K562 (cell line): ENCODE data around the gene CROCC2. TPM values are rescaled to one million over a fixed set of nuclear protein-coding genes. Genes with fewer than 3 reads are reported as not detected.

Experiments
- ATAC-seq: fragments of 200-7000 bp; cut with Tn5 transposase; 3 replicates; pipeline ENCODE4 v1.9.1; 2020; ENCODE audit warnings: moderate library complexity
- BruUV-seq: library from RNA; stranded (reverse); fragments of 400-500 nt; replicated peaks from 2 replicates; lab custom pipeline; 2021; lab: Mats Ljungman, UMichigan
- CTCF ChIA-PET: fragments of 300-600 bp; formaldehyde crosslinking; extraction: SDS; loops from one replicate; lab custom pipeline; 2021; ENCODE audit warnings: low intra/inter-chr PET ratio; lab: Yijun Ruan, JAX
- POLR2A ChIA-PET: fragments of 300-600, 350-650 bp; sonication (Branson Sonifier 250); formaldehyde crosslinking; extraction: SDS; loops from one replicate; lab custom pipeline; 2021; ENCODE audit warnings: antibody characterized with exemption, inconsistent platforms; lab: Yijun Ruan, JAX
- DNase-seq, 4 experiments: peaks; one replicate each; pipeline versions ENCODE4 v3.0.0 to v3.0.0-alpha.2; 2011 to 2018; ENCODE audit warnings: low spot score in 3 of 4, mixed read lengths in 3 of 4; ENCODE audit errors: extremely low read depth in 1 of 4
- FAIRE-seq: peaks from 2 replicates; lab custom pipeline; 2011; peaks lifted over from hg19 to GRCh38; lab: Jason Lieb, UNC
- H2AFZ ChIP-seq: 2 replicates; pipeline ENCODE4 v1.6.0; 2011; ENCODE audit warnings: low read depth, low read length, control low read depth, inconsistent platforms
- H3K27ac ChIP-seq: fragments of 200-600 bp; 3 replicates; pipeline ENCODE4 v1.8.0; 2011; ENCODE audit warnings: low read depth, mild to moderate bottlenecking, control low read depth, inconsistent platforms, low read length, moderate library complexity, mixed read lengths; ENCODE audit errors: extremely low read depth
- H3K27me3 ChIP-seq, 2 experiments: fragments of 300-600 bp in 1 of 2; 2 replicates in 1 of 2; 3 replicates in 1 of 2; pipeline versions ENCODE4 v1.6.0 to v1.8.0; 2011; ENCODE audit warnings: inconsistent platforms in 2 of 2, low read length in 2 of 2, mild to moderate bottlenecking in 1 of 2, mixed read lengths in 1 of 2, moderate library complexity in 1 of 2; ENCODE audit not compliant: control insufficient read depth in 2 of 2, insufficient read depth in 2 of 2
- H3K36me3 ChIP-seq: fragments of 300-600 bp; 3 replicates; pipeline ENCODE4 v1.8.0; 2011; ENCODE audit warnings: mild to moderate bottlenecking, low read length, inconsistent platforms; ENCODE audit not compliant: control insufficient read depth, insufficient read depth
- H3K4me1 ChIP-seq, 2 experiments: fragments of 200-600 bp in 1 of 2; replicated peaks in 1 of 2; 2 replicates in 1 of 2; 3 replicates in 1 of 2; pipeline versions ENCODE4 v1.5.1 to v1.8.0; 2011; ENCODE audit warnings: inconsistent platforms in 2 of 2, low read length in 2 of 2, mild to moderate bottlenecking in 1 of 2, mixed read lengths in 1 of 2, moderate library complexity in 1 of 2; ENCODE audit not compliant: control insufficient read depth in 2 of 2, insufficient read depth in 2 of 2
- H3K4me2 ChIP-seq: 2 replicates; pipeline ENCODE4 v1.6.1; 2011; ENCODE audit warnings: low read length, control low read depth, inconsistent platforms, mixed read lengths; ENCODE audit not compliant: insufficient read depth
- H3K4me3 ChIP-seq: fragments of 200-600 bp; sonication (generic), shearing (Covaris generic); 2 replicates; pipeline ENCODE4 v1.5.1; 2016; ENCODE audit warnings: control low read depth, inconsistent platforms
- H3K79me2 ChIP-seq: fragments of 200-600 bp; 3 replicates; pipeline ENCODE4 v1.8.0; 2011; ENCODE audit warnings: low read length, inconsistent platforms; ENCODE audit not compliant: control insufficient read depth, insufficient read depth
- H3K9ac ChIP-seq, 2 experiments: 2 replicates each; pipeline versions ENCODE4 v1.6.0 to v1.6.1; 2011; ENCODE audit warnings: low read depth in 2 of 2, low read length in 2 of 2, control low read depth in 1 of 2, inconsistent platforms in 1 of 2, mild to moderate bottlenecking in 1 of 2, mixed read lengths in 1 of 2; ENCODE audit not compliant: insufficient read depth in 1 of 2
- H3K9me1 ChIP-seq: one replicate; pipeline ENCODE4 v1.6.0; 2011; ENCODE audit warnings: inconsistent platforms, mild to moderate bottlenecking, low read length, moderate library complexity; ENCODE audit not compliant: control insufficient read depth, insufficient read depth
- H3K9me3 ChIP-seq: replicated peaks from 2 replicates; pipeline ENCODE4 v1.5.1; 2011; ENCODE audit warnings: low read depth, low read length, inconsistent platforms; ENCODE audit not compliant: control insufficient read depth, insufficient read depth
- H4K20me1 ChIP-seq: replicated peaks from 2 replicates; pipeline ENCODE4 v1.6.1; 2011; ENCODE audit warnings: low read length, inconsistent platforms, mixed read lengths; ENCODE audit not compliant: control insufficient read depth, insufficient read depth
- RHOXF2B ChIP-seq: fragments of 250-450 bp; sonication (Bioruptor Pico); conservative IDR thresholded peaks from 2 replicates; pipeline ENCODE4 v1.5.1; 2021
- USF2 ChIP-seq: sonication (generic); formaldehyde crosslinking; IDR thresholded peaks from 2 replicates; pipeline ENCODE4 v1.5.0; 2020; ENCODE audit warnings: missing genetic modification reagents
- ZBTB33 ChIP-seq: sonication (generic); formaldehyde crosslinking; IDR thresholded peaks from 2 replicates; pipeline ENCODE4 v1.8.1; 2023; ENCODE audit warnings: mild to moderate bottlenecking, missing genetic modification reagents
- ZNF217 ChIP-seq: sonication (generic); formaldehyde crosslinking; IDR thresholded peaks from 2 replicates; pipeline ENCODE4 v1.8.0; 2022; ENCODE audit warnings: mild to moderate bottlenecking, missing genetic modification reagents
- ZNF280B ChIP-seq: fragments of 250-450 bp; sonication (Bioruptor Pico); IDR thresholded peaks from 2 replicates; pipeline ENCODE4 v1.5.1; 2021; ENCODE audit warnings: mild to moderate bottlenecking
- ZNF444 ChIP-seq: fragments of 250-450 bp; sonication (Bioruptor Pico); IDR thresholded peaks from 2 replicates; pipeline ENCODE4 v1.4.0; 2020; ENCODE audit warnings: mild to moderate bottlenecking, moderate library complexity
- WGBS: fragments of 100-300 bp; shearing (Covaris generic); methylation state at CpG from one replicate; pipeline ENCODE4 v1.1.6; 2016; ENCODE audit warnings: low coverage, mixed read lengths; ENCODE audit not compliant: insufficient coverage; ENCODE audit errors: missing lambda C conversion rate; 5-methylcytosine and 5-hydroxymethylcytosine counted together
- in situ Hi-C: fragments of 300-500 bp; cut with MboI; formaldehyde crosslinking; loops from 4 replicates; pipeline ENCODE4 v1.15.0; 2018; ENCODE audit warnings: inconsistent platforms, mixed read lengths
- intact Hi-C: fragments of 100-400 bp; cut with micrococcal nuclease; formaldehyde crosslinking; loops from 2 replicates; pipeline ENCODE4 v1.14.2; 2022
- polyA plus RNA-seq, 8 experiments: library from polyadenylated mRNA; depleted of rRNA in 4 of 8; stranded (reverse) in 5 of 8; unstranded in 3 of 8; fragments of >200 nt; fragmentation: Nextera tagmentation in 2 of 8; fragmentation: Illumina TruSeq in 1 of 8; extraction: Ambion mirVana in 2 of 8; extraction: Trizol in 1 of 8; gene quantifications; 2 replicates each; pipeline versions ENCODE4 v1.2.1 to v1.2.3, GENCODE V29; 2011 to 2014; ENCODE audit warnings: inconsistent platforms in 1 of 8, missing spikeins in 1 of 8
- total RNA-seq, 7 experiments: library from RNA; depleted of rRNA in 6 of 7; stranded (reverse); fragments of >200 nt in 6 of 7; fragmentation: Illumina TruSeq in 2 of 7; extraction: Trizol in 2 of 7; gene quantifications; 2 replicates each; pipeline versions ENCODE4 v1.2.1 to v1.2.3, GENCODE V29; 2011 to 2021; ENCODE audit warnings: low replicate concordance in 1 of 7

Gene CROCC2
- total and polyA plus RNA-seq, 9 of the 15 experiments (the other 6 are each of a cell fraction or from before 2014, with no cell fraction given), result not detected

- no peak for TF ChIP-seq ZBTB33 (CRISPR knock-in tag)
Observed at GRCh38 chr2:240892356-240892755, 13.8 kb upstream of the CROCC2 start (continued).

GRCh38 chr2:240892925-240893324 is 13.2 kb upstream of the CROCC2 start:
- no peaks in the 10 kb centered on the region for H3K79me2 ChIP-seq
- no TSS peak for BruUV-seq
- intact Hi-C loops (no loop called here), in situ Hi-C loops (no loop called here)
- H3K4me2 ChIP-seq, result no peak overlapping the region
- no peak overlapping the region for H3K4me3 ChIP-seq
- H2AFZ ChIP-seq, result no peak overlapping the region
- H3K9me3 ChIP-seq, result no peaks in the 10 kb centered on the region
- peaks cover 0 to 13% of the 10 kb centered on the region in 2 experiments; a peak in 3 of 5 replicates for H3K27me3 ChIP-seq
- CTCF ChIA-PET, result no interaction called here
- 0 out of 2 replicates have a peak, but pooled peaks cover 2% of the 10 kb centered on the region for H4K20me1 ChIP-seq
- no peaks in the 10 kb centered on the region for H3K36me3 ChIP-seq
- H3K9me1 ChIP-seq, result no peaks in the 10 kb centered on the region
- H3K4me1 ChIP-seq, result peaks cover 0 to 11% of the 10 kb centered on the region in 2 experiments; a peak in 2 of 5 replicates
- no peak for TF ChIP-seq RHOXF2B (CRISPR knock-in tag)
- TF ChIP-seq USF2 (CRISPR knock-in tag), result no peak
- no peak for TF ChIP-seq ZNF444 (CRISPR knock-in tag)
- no peak for TF ChIP-seq ZNF217 (CRISPR knock-in tag)
- TF ChIP-seq ZNF280B (CRISPR knock-in tag), result no peak
- FAIRE-seq (no peak), ATAC-seq (no peak), DNase-seq (no peak)
- POLR2A ChIA-PET, result no interaction called here
- H3K9ac ChIP-seq, result no peak overlapping the region
- no peak overlapping the region for H3K27ac ChIP-seq
- WGBS, result 3% methylated on average over 5 of the region's 12 CpGs
